ENCODE results near the gene KCNMA1. TPM values are rescaled to one million over a fixed set of nuclear protein-coding genes. Genes with fewer than 3 reads are reported as not detected.

KCNMA1 gene
- total RNA-seq, 1 experiment from 2014 or later = 143 TPM

- peaks cover 61% of the 10 kb centered on the region for H3K79me2 ChIP-seq (ENCODE audit: low read length)
- no peaks in the 10 kb centered on the region for H3K27me3 ChIP-seq (ENCODE audit: low read length)
- no peak overlapping the region for H3K4me3 ChIP-seq (ENCODE audit: low read length)
- no peaks in the 10 kb centered on the region for H3K9me3 ChIP-seq (ENCODE audit: low read length)
- H2AFZ ChIP-seq (ENCODE audit: low read length) = no peak overlapping the region
- ChIA-PET POLR2A (ENCODE audit: unreplicated experiment) (no interaction called here), CTCF (no interaction called here)
- ATAC-seq = no peak
- H3F3A ChIP-seq (ENCODE audit: low read length, unreplicated experiment) = peaks cover 6% of the 10 kb centered on the region
- BruUV-seq (replicated peaks) = no TSS peak
- 0 out of 2 replicates have a peak, but pooled peaks cover 3% of the 10 kb centered on the region for H3K36me3 ChIP-seq (ENCODE audit: low read depth, low read length)
- TF ChIP-seq EZH2 (IDR thresholded peaks at IDR 0.05; ENCODE audit: low read length, unreplicated experiment) = no peak
- no peak for TF ChIP-seq CTCF (conservative IDR thresholded peaks at IDR 0.05; ENCODE audit: low read depth, low read length)
- TF ChIP-seq EZH2phosphoT487 (IDR thresholded peaks at IDR 0.05; ENCODE audit: borderline replicate concordance, low read length) = no peak
- H4K20me1 ChIP-seq (ENCODE audit: low read length) = no peaks in the 10 kb centered on the region
- H3K4me2 ChIP-seq (ENCODE audit: low read length) = no peak overlapping the region
- intact Hi-C loops (cut with micrococcal nuclease) = no loop called here
- no peak for DNase-seq
- H3K9ac ChIP-seq (ENCODE audit: low read length) = no peak overlapping the region
- no peaks in the 10 kb centered on the region for H3K9me2 ChIP-seq (replicated peaks; ENCODE audit: low read length)
- peaks cover 35% of the 10 kb centered on the region for H3K4me1 ChIP-seq (ENCODE audit: insufficient read depth, low read length)
- no peak overlapping the region for H3K27ac ChIP-seq (ENCODE audit: low read length)
Measured at GRCh38 chr10:77577666-77578229, 59.9 kb downstream of the KCNMA1 start.

GRCh38 chr10:77576444-77577032, 61.1 kb downstream of the KCNMA1 start:
- Histone ChIP-seq H3K27ac (ENCODE audit: low read length) (no peak overlapping the region), H3K4me3 (ENCODE audit: low read length) (no peak overlapping the region), H3K79me2 (ENCODE audit: low read length) (peaks cover 62% of the 10 kb centered on the region), H3K9ac (ENCODE audit: low read length) (no peak overlapping the region), H3K9me2 (replicated peaks; ENCODE audit: low read length) (no peaks in the 10 kb centered on the region), H2AFZ (ENCODE audit: low read length) (no peak overlapping the region), H3F3A (ENCODE audit: low read length, unreplicated experiment) (peaks cover 6% of the 10 kb centered on the region), H3K36me3 (ENCODE audit: low read depth, low read length) (no peaks in the 10 kb centered on the region), H3K27me3 (ENCODE audit: low read length) (no peaks in the 10 kb centered on the region), H3K4me1 (ENCODE audit: insufficient read depth, low read length) (peaks cover 23% of the 10 kb centered on the region), H3K9me3 (ENCODE audit: low read length) (no peaks in the 10 kb centered on the region), H3K4me2 (ENCODE audit: low read length) (no peak overlapping the region), H4K20me1 (ENCODE audit: low read length) (no peaks in the 10 kb centered on the region)
- TF ChIP-seq CTCF (conservative IDR thresholded peaks at IDR 0.05; ENCODE audit: low read depth, low read length) (no peak), EZH2phosphoT487 (IDR thresholded peaks at IDR 0.05; ENCODE audit: borderline replicate concordance, low read length) (no peak), EZH2 (IDR thresholded peaks at IDR 0.05; ENCODE audit: low read length, unreplicated experiment) (no peak)
- ChIA-PET POLR2A (ENCODE audit: unreplicated experiment) (no interaction called here), CTCF (no interaction called here)
- no TSS peak for BruUV-seq (replicated peaks)
- DNase-seq = no peak
- no peak for ATAC-seq
- intact Hi-C loops (cut with micrococcal nuclease) = no loop called here

- DNase-seq = no peak
- CTCF ChIA-PET = no interaction called here
- Histone ChIP-seq H3K9ac (ENCODE audit: low read length) (no peak overlapping the region), H3F3A (ENCODE audit: low read length, unreplicated experiment) (peaks cover 6% of the 10 kb centered on the region), H3K9me2 (replicated peaks; ENCODE audit: low read length) (no peaks in the 10 kb centered on the region), H3K36me3 (ENCODE audit: low read depth, low read length) (no peaks in the 10 kb centered on the region), H3K9me3 (ENCODE audit: low read length) (no peaks in the 10 kb centered on the region), H2AFZ (ENCODE audit: low read length) (no peak overlapping the region), H3K27me3 (ENCODE audit: low read length) (no peaks in the 10 kb centered on the region), H3K4me2 (ENCODE audit: low read length) (no peak overlapping the region), H4K20me1 (ENCODE audit: low read length) (no peaks in the 10 kb centered on the region), H3K27ac (ENCODE audit: low read length) (no peak overlapping the region), H3K4me3 (ENCODE audit: low read length) (no peak overlapping the region), H3K79me2 (ENCODE audit: low read length) (peaks cover 64% of the 10 kb centered on the region), H3K4me1 (ENCODE audit: insufficient read depth, low read length) (peaks cover 22% of the 10 kb centered on the region)
- TF ChIP-seq CTCF (conservative IDR thresholded peaks at IDR 0.05; ENCODE audit: low read depth, low read length) (no peak), EZH2 (IDR thresholded peaks at IDR 0.05; ENCODE audit: low read length, unreplicated experiment) (no peak)
- BruUV-seq (replicated peaks) = no TSS peak
- POLR2A ChIA-PET (ENCODE audit: unreplicated experiment) = no interaction called here
- no peak for ATAC-seq
- intact Hi-C loops (cut with micrococcal nuclease) = no loop called here
Measured at GRCh38 chr10:77576007-77576367, 61.6 kb downstream of the KCNMA1 start.

All from PC-3 (cell line).